Activated CD8-positive, alpha-beta T cell treated with anti-CD3 and anti-CD28 coated beads for 36 hours (primary cell): ENCODE data around the gene CYBA. TPM values are rescaled to one million over a fixed set of nuclear protein-coding genes. Genes with fewer than 3 reads are reported as not detected.
"Not testable (repeated sequence)": the region's sequence is repeated elsewhere in the genome, so short reads cannot be mapped to it uniquely, and the experiment has no call there.

Experiments
- ATAC-seq: fragments of 200-7000 bp; cut with Tn5 transposase; one replicate; pipeline ENCODE4 v1.10.0; 2021; ENCODE audit warnings: mild to moderate bottlenecking, moderate library complexity
- CTCF ChIA-PET: fragments of 350-600 bp; sonication (Branson Sonifier 250); formaldehyde crosslinking; loops from one replicate; lab custom pipeline; 2021; ENCODE audit warnings: antibody characterized with exemption; lab: Charles Lee
- POLR2A ChIA-PET: fragments of 350-600 bp; sonication (Branson Sonifier 250); formaldehyde crosslinking; loops from one replicate; lab custom pipeline; 2021; ENCODE audit warnings: antibody characterized with exemption; lab: Charles Lee
- DNase-seq: peaks from one replicate; pipeline ENCODE4 v3.0.0-alpha.2; 2020
- H3K27ac Mint-ChIP-seq: one replicate; pipeline ENCODE4 v1.8.0; 2021; ENCODE audit warnings: mild to moderate bottlenecking, mixed read lengths
- H3K27me3 Mint-ChIP-seq: one replicate; pipeline ENCODE4 v1.8.0; 2021; ENCODE audit warnings: mixed read lengths
- H3K36me3 Mint-ChIP-seq: one replicate; pipeline ENCODE4 v1.8.0; 2021; ENCODE audit warnings: low read depth, mixed read lengths
- H3K4me1 Mint-ChIP-seq: one replicate; pipeline ENCODE4 v1.8.0; 2021; ENCODE audit warnings: low read depth, mixed read lengths
- H3K4me3 Mint-ChIP-seq: one replicate; pipeline ENCODE4 v1.8.0; 2021; ENCODE audit warnings: mild to moderate bottlenecking, moderate library complexity, mixed read lengths
- H3K9me3 Mint-ChIP-seq: one replicate; pipeline ENCODE4 v1.8.0; 2021; ENCODE audit warnings: mixed read lengths
- intact Hi-C: fragments of 100-400 bp; cut with micrococcal nuclease; formaldehyde crosslinking; loops from one replicate; pipeline ENCODE4 v1.10.0; 2022
- total RNA-seq, 2 experiments: library from RNA; stranded (reverse); gene quantifications; one replicate each; pipeline ENCODE4 v1.2.3, GENCODE V29; 2021
- TF ChIP-seq, protein P1 (sequence below): fragments of 200-600 bp; IDR thresholded peaks from one replicate; pipeline ENCODE4 v1.8.0; 2022; ENCODE audit warnings: antibody characterized with exemption, mild to moderate bottlenecking

Gene CYBA
- total RNA-seq, 2 experiments from 2014 or later = 230 to 236 TPM

DNA sequence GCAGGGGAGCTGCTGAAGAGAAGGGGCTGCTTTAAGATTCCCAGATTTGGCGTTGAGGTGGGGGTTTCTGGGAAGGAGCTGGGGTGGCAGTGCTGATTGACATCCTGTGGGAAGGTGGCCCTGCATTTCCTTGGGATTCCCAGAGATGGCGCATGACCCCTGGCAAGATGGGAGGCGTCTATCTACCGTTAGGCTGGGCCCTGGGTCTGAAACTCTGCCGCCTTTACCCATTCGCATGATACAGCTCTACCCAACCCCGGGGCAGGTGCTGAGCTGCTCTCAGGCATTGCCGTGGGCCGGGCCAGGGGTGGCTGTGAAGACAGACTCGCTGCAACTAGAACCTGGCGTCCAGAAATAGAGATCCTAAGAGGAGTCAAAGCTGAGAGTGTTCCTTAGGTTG is 21.9 kb upstream of the CYBA start:
- H3K4me1 Mint-ChIP-seq = no peaks in the 10 kb centered on the region
- DNase-seq = no peak
- ChIA-PET CTCF (interaction anchor here (1.1 to 1.2 kb wide), 2 partner anchors 8 to 19 kb away, joined by 3 to 4 read pairs; no protein-coding TSS in a partner anchor), POLR2A (interaction anchor here (1.0 to 1.2 kb wide), 2 partner anchors 8 to 9 kb away, joined by 4 read pairs; no protein-coding TSS in a partner anchor)
- no peak overlapping the region for H3K27ac Mint-ChIP-seq
- peaks cover 4% of the 10 kb centered on the region for H3K36me3 Mint-ChIP-seq
- no peaks in the 10 kb centered on the region for H3K9me3 Mint-ChIP-seq
- H3K4me3 Mint-ChIP-seq = no peak overlapping the region
- TF ChIP-seq, protein P1, sequence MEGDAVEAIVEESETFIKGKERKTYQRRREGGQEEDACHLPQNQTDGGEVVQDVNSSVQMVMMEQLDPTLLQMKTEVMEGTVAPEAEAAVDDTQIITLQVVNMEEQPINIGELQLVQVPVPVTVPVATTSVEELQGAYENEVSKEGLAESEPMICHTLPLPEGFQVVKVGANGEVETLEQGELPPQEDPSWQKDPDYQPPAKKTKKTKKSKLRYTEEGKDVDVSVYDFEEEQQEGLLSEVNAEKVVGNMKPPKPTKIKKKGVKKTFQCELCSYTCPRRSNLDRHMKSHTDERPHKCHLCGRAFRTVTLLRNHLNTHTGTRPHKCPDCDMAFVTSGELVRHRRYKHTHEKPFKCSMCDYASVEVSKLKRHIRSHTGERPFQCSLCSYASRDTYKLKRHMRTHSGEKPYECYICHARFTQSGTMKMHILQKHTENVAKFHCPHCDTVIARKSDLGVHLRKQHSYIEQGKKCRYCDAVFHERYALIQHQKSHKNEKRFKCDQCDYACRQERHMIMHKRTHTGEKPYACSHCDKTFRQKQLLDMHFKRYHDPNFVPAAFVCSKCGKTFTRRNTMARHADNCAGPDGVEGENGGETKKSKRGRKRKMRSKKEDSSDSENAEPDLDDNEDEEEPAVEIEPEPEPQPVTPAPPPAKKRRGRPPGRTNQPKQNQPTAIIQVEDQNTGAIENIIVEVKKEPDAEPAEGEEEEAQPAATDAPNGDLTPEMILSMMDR = no peak
- intact Hi-C loops = no loop called here
- no peak for ATAC-seq
- H3K27me3 Mint-ChIP-seq = no peaks in the 10 kb centered on the region

DNA sequence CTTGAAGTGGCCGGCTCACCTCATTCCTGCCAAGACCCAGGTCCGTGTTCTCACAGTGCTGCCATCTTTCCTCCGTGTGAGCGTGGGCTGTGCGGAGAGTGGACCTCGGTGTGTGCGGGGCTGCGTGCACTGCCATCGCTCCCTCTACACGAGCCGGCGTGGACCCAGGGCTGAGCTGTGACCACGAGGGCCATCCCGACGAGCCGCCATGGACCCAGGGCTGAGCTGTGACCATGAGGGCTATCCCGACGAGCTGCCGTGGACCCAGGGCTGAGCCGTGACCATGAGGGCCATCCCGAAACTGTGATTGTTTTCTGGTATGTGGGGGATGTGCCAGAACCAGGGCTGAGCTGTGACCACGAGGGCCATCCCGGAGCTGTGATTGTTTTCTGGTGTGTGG is 21.0 kb upstream of the CYBA start:
- Mint-ChIP-seq H3K9me3 (no peaks in the 10 kb centered on the region), H3K4me3 (no peak overlapping the region), H3K36me3 (peaks cover 4% of the 10 kb centered on the region), H3K4me1 (peaks cover 2% of the 10 kb centered on the region), H3K27me3 (no peaks in the 10 kb centered on the region), H3K27ac (no peak overlapping the region)
- POLR2A ChIA-PET = interaction anchor here (0.9 to 1.2 kb wide), 2 partner anchors 9 kb away, joined by 3 to 4 read pairs; partner anchors contain the start of gene MVD
- TF ChIP-seq, protein P1 = no peak
- DNase-seq (no peak), ATAC-seq (no peak)
- intact Hi-C loops = no loop called here
- CTCF ChIA-PET = interaction anchor here (1.1 to 1.7 kb wide), 4 partner anchors 9 to 18 kb away, joined by 3 to 7 read pairs (median 4); partner anchors contain the start of gene MVD

DNA sequence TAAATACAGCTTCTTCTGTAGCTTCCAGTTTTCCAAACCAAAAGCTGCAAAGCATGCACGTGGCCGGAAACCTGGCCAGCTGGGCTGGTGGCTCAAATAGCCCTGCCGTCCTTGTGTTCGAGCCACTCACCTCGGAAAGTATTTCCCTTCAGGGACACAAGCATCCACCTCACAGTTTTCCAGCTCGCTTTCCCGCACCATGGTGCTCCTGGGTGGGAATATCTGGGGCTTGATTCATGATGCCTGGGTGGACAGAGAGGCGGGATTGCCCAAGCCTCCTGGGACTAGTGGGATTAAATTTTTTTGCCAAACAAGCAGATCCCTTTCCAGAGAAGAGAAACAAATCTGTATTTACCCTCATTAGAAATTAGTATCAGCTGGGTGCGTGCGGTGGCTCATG is 19.1 kb upstream of the CYBA start:
- POLR2A ChIA-PET = interaction anchor here (1.1 kb wide), 1 partner anchor 8 kb away, joined by 6 read pairs; no protein-coding TSS in a partner anchor
- DNase-seq = no peak
- no peak for ATAC-seq
- Mint-ChIP-seq H3K4me1 (peaks cover 5% of the 10 kb centered on the region), H3K9me3 (no peaks in the 10 kb centered on the region), H3K4me3 (no peak overlapping the region), H3K36me3 (peaks cover 4% of the 10 kb centered on the region), H3K27me3 (no peaks in the 10 kb centered on the region), H3K27ac (no peak overlapping the region)
- TF ChIP-seq, protein P1 = no peak
- CTCF ChIA-PET = interaction anchor here (1.0 kb wide), 1 partner anchor 12 kb away, joined by 4 read pairs; no protein-coding TSS in a partner anchor
- intact Hi-C loops = no loop called here

DNA sequence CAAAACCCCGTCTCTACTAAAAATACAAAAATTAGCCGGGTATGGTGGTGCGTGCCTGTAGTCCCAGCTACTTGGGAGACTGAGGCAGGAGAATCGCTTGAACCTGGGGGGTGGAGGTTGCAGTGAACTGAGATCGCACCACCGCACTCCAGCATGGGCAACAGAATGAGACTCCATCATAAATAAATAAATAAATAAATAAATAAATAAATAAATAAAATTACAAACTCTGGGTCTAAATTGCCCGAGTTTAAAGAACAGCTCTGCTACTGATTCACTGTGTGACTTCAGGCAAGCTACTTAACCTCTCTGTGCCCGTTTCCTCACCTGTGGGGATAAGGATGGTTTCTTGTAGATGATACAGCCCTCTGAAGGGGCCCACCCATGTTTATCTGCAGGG is 18.6 kb upstream of the CYBA start:
- H3K27ac Mint-ChIP-seq, H3K4me3 Mint-ChIP-seq, H3K27me3 Mint-ChIP-seq, H3K36me3 Mint-ChIP-seq, H3K4me1 Mint-ChIP-seq, ATAC-seq, DNase-seq, H3K9me3 Mint-ChIP-seq, intact Hi-C loops: not testable (repeated sequence)
- ChIA-PET CTCF (interaction anchor here (1.0 to 1.8 kb wide), 2 partner anchors 12 to 16 kb away, joined by 4 to 5 read pairs; no protein-coding TSS in a partner anchor), POLR2A (interaction anchor here (0.6 to 1.1 kb wide), 2 partner anchors 9 to 78 kb away, joined by 4 to 6 read pairs; no protein-coding TSS in a partner anchor)

DNA sequence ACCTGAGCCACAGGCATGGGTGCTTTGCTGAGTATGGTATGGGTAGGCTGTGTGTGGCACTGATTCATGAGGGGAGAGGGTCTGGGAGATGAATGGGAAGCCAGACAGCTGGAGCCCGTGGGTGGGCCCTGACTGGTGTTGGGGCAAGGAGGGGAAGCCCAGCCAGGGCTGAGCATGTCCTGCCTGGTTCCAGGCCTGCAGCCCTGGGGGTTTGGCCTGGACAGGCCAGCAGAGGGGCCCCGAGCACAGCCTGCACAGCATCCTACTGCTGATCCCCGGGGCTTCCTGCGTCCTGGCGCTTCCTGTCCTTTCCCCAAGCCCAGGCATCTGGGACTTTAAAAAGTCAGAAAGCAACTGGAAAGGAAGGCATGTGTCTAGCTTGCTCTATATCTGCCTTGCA is 16.6 kb upstream of the CYBA start:
- intact Hi-C loops = no loop called here
- ChIA-PET POLR2A (interaction anchor here (1.2 kb wide), 1 partner anchor 29 kb away, joined by 3 read pairs; the partner anchor contains the start of gene IL17C), CTCF (interaction anchor here (1.0 kb wide), 1 partner anchor 18 kb away, joined by 3 read pairs; no protein-coding TSS in a partner anchor)
- H3K36me3 Mint-ChIP-seq = peaks cover 6% of the 10 kb centered on the region
- no peak overlapping the region for H3K27ac Mint-ChIP-seq
- TF ChIP-seq, protein P1 = no peak
- ATAC-seq (no peak), DNase-seq (no peak)
- no peak overlapping the region for H3K4me3 Mint-ChIP-seq
- H3K4me1 Mint-ChIP-seq = peaks cover 9% of the 10 kb centered on the region
- no peaks in the 10 kb centered on the region for H3K9me3 Mint-ChIP-seq
- no peaks in the 10 kb centered on the region for H3K27me3 Mint-ChIP-seq
